ENCODE results near the gene DPYSL5.

DNA sequence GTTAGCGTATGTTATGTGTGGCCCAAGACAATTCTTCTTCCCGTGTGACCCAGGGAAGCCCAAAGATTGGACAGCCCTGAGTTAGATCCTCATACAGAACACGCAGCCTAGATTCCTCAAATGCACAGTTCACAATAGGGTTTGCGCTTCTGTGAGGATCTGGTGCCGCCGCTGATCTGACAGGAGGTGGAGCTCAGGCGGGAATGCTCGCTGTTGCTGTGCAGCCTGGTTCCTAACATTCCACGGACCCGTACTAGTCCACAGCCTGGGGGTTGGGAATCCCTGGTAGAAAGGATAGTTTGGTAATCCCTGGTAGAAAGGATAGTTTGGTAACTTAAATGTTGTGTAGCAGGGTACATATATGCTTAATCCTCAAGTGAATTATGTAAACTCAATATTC is 149.5 kb downstream of the DPYSL5 start:
- TF ChIP-seq, protein P1, sequence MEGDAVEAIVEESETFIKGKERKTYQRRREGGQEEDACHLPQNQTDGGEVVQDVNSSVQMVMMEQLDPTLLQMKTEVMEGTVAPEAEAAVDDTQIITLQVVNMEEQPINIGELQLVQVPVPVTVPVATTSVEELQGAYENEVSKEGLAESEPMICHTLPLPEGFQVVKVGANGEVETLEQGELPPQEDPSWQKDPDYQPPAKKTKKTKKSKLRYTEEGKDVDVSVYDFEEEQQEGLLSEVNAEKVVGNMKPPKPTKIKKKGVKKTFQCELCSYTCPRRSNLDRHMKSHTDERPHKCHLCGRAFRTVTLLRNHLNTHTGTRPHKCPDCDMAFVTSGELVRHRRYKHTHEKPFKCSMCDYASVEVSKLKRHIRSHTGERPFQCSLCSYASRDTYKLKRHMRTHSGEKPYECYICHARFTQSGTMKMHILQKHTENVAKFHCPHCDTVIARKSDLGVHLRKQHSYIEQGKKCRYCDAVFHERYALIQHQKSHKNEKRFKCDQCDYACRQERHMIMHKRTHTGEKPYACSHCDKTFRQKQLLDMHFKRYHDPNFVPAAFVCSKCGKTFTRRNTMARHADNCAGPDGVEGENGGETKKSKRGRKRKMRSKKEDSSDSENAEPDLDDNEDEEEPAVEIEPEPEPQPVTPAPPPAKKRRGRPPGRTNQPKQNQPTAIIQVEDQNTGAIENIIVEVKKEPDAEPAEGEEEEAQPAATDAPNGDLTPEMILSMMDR (IDR thresholded peaks at IDR 0.05): no peak
- TF ChIP-seq POLR2A (IDR thresholded peaks at IDR 0.05; ENCODE audit: low read depth): no peak
